ENCODE data around the gene TNN. TPM values are rescaled to one million over a fixed set of nuclear protein-coding genes. Genes with fewer than 3 reads are reported as not detected.

TNN gene
- total and polyA plus RNA-seq, 8 donors = 0.06 to 1.1 (median 0.14) TPM; not detected in 5

DNA sequence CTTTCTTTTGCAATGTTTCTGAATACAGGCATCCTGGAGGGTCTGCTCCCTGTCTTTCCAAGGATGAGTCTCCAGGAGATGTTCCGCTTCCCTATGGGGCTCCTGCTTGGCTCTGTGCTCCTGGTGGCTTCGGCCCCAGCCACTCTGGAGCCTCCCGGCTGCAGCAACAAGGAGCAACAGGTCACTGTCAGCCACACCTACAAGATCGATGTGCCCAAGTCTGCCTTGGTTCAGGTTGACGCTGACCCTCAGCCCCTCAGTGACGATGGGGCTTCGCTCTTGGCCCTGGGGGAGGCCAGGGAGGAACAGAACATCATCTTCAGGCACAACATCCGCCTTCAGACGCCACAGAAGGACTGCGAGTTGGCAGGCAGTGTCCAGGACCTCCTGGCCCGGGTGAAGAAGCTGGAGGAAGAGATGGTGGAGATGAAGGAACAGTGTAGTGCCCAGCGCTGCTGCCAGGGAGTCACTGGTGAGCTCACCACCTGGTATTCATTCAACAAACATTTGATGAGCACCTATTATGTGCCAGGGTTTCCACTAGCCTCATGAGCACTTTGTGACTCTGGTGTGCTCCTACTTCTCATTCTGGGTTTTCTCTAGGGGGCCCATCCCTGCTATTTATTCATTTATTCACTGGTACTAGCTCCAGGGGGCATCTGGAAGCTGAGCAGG is 9.9 kb downstream of the TNN start:
- no peaks in the 10 kb centered on the region for H3K36me3 ChIP-seq
- H3K9me3 ChIP-seq = no peaks in the 10 kb centered on the region
- no peak overlapping the region for H3K4me3 ChIP-seq
- TF ChIP-seq EP300 (IDR thresholded peaks at IDR 0.05) = no peak
- TF ChIP-seq POLR2AphosphoS5 (IDR thresholded peaks at IDR 0.05) = no peak
- no peak for TF ChIP-seq POLR2A (IDR thresholded peaks at IDR 0.05)
- TF ChIP-seq CTCF (IDR thresholded peaks at IDR 0.05) = no peak
- DNase-seq = no peak
- intact Hi-C loops (cut with DNase I; ENCODE audit: low total_unique reads) = no loop called here
- peaks cover 0 to 2% (median 1%) of the 10 kb centered on the region in 4 donors for H3K4me1 ChIP-seq
- peaks cover 0 to 8% (median 0%) of the 10 kb centered on the region in 3 donors for H3K27me3 ChIP-seq
- 75 to 85% (median 81%) methylated on average over 9 to 12 of the region's 12 CpGs for WGBS, 5 donors
- no peak overlapping the region for H3K27ac ChIP-seq

DNA sequence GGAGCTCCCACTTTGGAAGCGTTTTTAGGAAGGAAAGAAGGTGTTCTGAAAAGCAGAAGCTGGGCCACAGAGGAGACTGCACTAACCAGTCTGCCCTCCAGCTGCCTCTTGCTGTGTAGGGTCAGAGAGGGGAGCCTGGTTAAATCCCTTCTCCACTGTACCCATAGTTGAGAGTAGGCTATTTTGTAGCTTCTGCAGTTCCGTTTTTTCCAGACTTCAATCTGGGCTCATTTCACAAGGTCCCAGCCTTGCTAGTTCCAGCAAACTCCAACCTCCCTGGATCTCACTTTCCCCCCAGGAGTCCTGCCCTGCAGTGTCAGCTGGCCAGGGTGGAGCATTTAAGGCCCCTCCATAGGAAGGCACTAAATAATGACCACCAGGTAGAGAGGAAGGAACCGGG is 11.0 kb downstream of the TNN start:
- TF ChIP-seq CTCF (IDR thresholded peaks at IDR 0.05) = no peak
- TF ChIP-seq EP300 (IDR thresholded peaks at IDR 0.05) = no peak
- TF ChIP-seq POLR2A (IDR thresholded peaks at IDR 0.05) = no peak
- TF ChIP-seq POLR2AphosphoS5 (IDR thresholded peaks at IDR 0.05) = no peak
- Histone ChIP-seq H3K27me3 (peaks cover 0 to 4% (median 0%) of the 10 kb centered on the region in 3 donors), H3K27ac (no peak overlapping the region), H3K9me3 (no peaks in the 10 kb centered on the region), H3K4me1 (no peaks in the 10 kb centered on the region), H3K4me3 (no peak overlapping the region), H3K36me3 (no peaks in the 10 kb centered on the region)
- WGBS, 5 donors = 64 to 78% (median 70%) methylated on average over 3 of the region's 3 CpGs
- DNase-seq = no peak
- intact Hi-C loops (cut with DNase I; ENCODE audit: low total_unique reads) = no loop called here

GRCh38 chr1:175079338-175079737 is 11.7 kb downstream of the TNN start:
- Histone ChIP-seq H3K4me3 (no peak overlapping the region), H3K4me1 (no peaks in the 10 kb centered on the region), H3K27ac (no peak overlapping the region), H3K27me3 (no peaks in the 10 kb centered on the region), H3K9me3 (no peaks in the 10 kb centered on the region), H3K36me3 (no peaks in the 10 kb centered on the region)
- TF ChIP-seq CTCF (IDR thresholded peaks at IDR 0.05) (no peak), EP300 (IDR thresholded peaks at IDR 0.05) (no peak), POLR2AphosphoS5 (IDR thresholded peaks at IDR 0.05) (no peak), POLR2A (IDR thresholded peaks at IDR 0.05) (no peak)
- 91 to 97% (median 96%) methylated on average over 29 to 40 of the region's 40 CpGs for WGBS, 5 donors
- no peak for DNase-seq
- intact Hi-C loops (cut with DNase I; ENCODE audit: low total_unique reads) = no loop called here

- intact Hi-C loops (cut with DNase I; ENCODE audit: low total_unique reads) = no loop called here
- H3K27me3 ChIP-seq = no peaks in the 10 kb centered on the region
- no peaks in the 10 kb centered on the region for H3K36me3 ChIP-seq
- no peak for TF ChIP-seq EP300 (IDR thresholded peaks at IDR 0.05)
- H3K9me3 ChIP-seq = no peaks in the 10 kb centered on the region
- WGBS, 5 donors = 76 to 85% (median 80%) methylated on average over 4 to 6 of the region's 6 CpGs
- no peaks in the 10 kb centered on the region for H3K4me1 ChIP-seq
- H3K27ac ChIP-seq = no peak overlapping the region
- no peak overlapping the region for H3K4me3 ChIP-seq
- DNase-seq = no peak
These were observed 12.4 kb downstream of the TNN start for GRCh38 chr1:175080030-175080429.

DNA sequence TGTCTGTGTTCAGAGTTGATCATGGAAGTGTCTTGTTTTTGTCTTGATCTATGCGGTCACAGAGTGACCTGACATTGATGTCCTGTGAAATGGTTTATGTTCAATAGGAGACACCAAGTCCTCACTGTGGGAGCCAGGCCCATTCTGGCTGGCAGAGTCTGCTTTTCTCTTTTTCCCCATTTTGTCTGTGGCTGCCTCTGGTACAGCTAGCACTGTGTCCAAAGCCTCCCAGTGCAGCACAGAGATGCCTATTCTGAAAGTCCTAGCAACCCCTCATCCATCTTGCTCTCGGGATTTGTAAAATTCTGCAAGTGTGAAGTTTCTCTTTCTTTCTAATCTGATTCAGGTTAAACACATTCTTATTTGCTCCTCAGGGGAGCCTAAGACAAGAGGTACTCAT is 14.3 kb downstream of the TNN start:
- 86 to 95% (median 90%) methylated on average over 2 of the region's 2 CpGs for WGBS, 5 donors
- H3K27ac ChIP-seq = no peak overlapping the region
- no peak overlapping the region for H3K4me3 ChIP-seq
- no peaks in the 10 kb centered on the region for H3K36me3 ChIP-seq
- H3K4me1 ChIP-seq = no peaks in the 10 kb centered on the region
- no peak for TF ChIP-seq POLR2AphosphoS5 (IDR thresholded peaks at IDR 0.05)
- TF ChIP-seq EP300 (IDR thresholded peaks at IDR 0.05) = no peak
- no peak for TF ChIP-seq CTCF (IDR thresholded peaks at IDR 0.05)
- no peak for TF ChIP-seq POLR2A (IDR thresholded peaks at IDR 0.05)
- H3K9me3 ChIP-seq = no peaks in the 10 kb centered on the region
- DNase-seq = no peak
- no peaks in the 10 kb centered on the region for H3K27me3 ChIP-seq
- intact Hi-C loops (cut with DNase I; ENCODE audit: low total_unique reads) = no loop called here

All from stomach (tissue), 9 donors.